CD4-positive, CD25-positive, alpha-beta regulatory T cell (primary cell): ENCODE measurements around the gene WSCD1. TPM values are rescaled to one million over a fixed set of nuclear protein-coding genes. Genes with fewer than 3 reads are reported as not detected.

Experiments
- ATAC-seq, 2 donors: fragments of 150-1000 bp; cut with Tn5 transposase; one replicate each; pipeline ENCODE4 v1.10.0; 2021; ENCODE audit warnings: low read depth in 2 of 2, moderate number of reproducible peaks in 2 of 2, moderate library complexity in 1 of 2
- DNase-seq, 3 donors: peaks; one replicate each; pipeline versions ENCODE4 v3.0.0 to v3.0.0-alpha.2; 2012 to 2022; ENCODE audit warnings: mixed read lengths in 1 of 3
- H3K27ac ChIP-seq: one replicate; pipeline ENCODE4 v1.7.0; 2013; ENCODE audit warnings: mild to moderate bottlenecking, low read length; ENCODE audit not compliant: insufficient read depth, poor library complexity, severe bottlenecking
- H3K27me3 ChIP-seq: one replicate; pipeline ENCODE4 v1.7.0; 2013; ENCODE audit warnings: low read length; ENCODE audit not compliant: control insufficient read depth, insufficient read depth
- H3K36me3 ChIP-seq: one replicate; pipeline ENCODE4 v1.7.0; 2013; ENCODE audit warnings: mild to moderate bottlenecking, low read length, moderate library complexity; ENCODE audit not compliant: control insufficient read depth, insufficient read depth
- H3K4me1 ChIP-seq: 2 replicates; pipeline ENCODE4 v1.7.0; 2013; ENCODE audit warnings: mild to moderate bottlenecking, low read length; ENCODE audit not compliant: insufficient read depth, control insufficient read depth, poor library complexity, severe bottlenecking
- H3K4me3 ChIP-seq: one replicate; pipeline ENCODE4 v1.7.0; 2013; ENCODE audit warnings: low read depth, mild to moderate bottlenecking, low read length, moderate library complexity
- H3K9me3 ChIP-seq, 2 experiments: 1 replicate in 1 of 2; 2 replicates in 1 of 2; pipeline ENCODE4 v1.7.0; 2013; ENCODE audit warnings: low read length in 2 of 2, mild to moderate bottlenecking in 1 of 2, moderate library complexity in 1 of 2; ENCODE audit not compliant: control insufficient read depth in 2 of 2
- H3K27ac Mint-ChIP-seq, 3 donors: one replicate each; pipeline ENCODE4 v1.8.0; 2020 to 2022; ENCODE audit warnings: mild to moderate bottlenecking in 3 of 3, mixed read lengths in 3 of 3, moderate library complexity in 2 of 3
- H3K27me3 Mint-ChIP-seq: one replicate; pipeline ENCODE4 v1.8.0; 2022; ENCODE audit warnings: mild to moderate bottlenecking, mixed read lengths
- H3K36me3 Mint-ChIP-seq: one replicate; pipeline ENCODE4 v1.8.0; 2020; ENCODE audit warnings: mixed read lengths
- H3K4me1 Mint-ChIP-seq, 4 donors: one replicate each; pipeline ENCODE4 v1.8.0; 2020 to 2022; ENCODE audit warnings: mixed read lengths in 4 of 4, mild to moderate bottlenecking in 1 of 4
- H3K4me3 Mint-ChIP-seq, 4 donors: one replicate each; pipeline ENCODE4 v1.8.0; 2020 to 2022; ENCODE audit warnings: mild to moderate bottlenecking in 4 of 4, mixed read lengths in 4 of 4, moderate library complexity in 3 of 4
- H3K9me3 Mint-ChIP-seq, 7 donors: one replicate each; pipeline ENCODE4 v1.8.0; 2020 to 2022; ENCODE audit warnings: mixed read lengths in 7 of 7, mild to moderate bottlenecking in 3 of 7, moderate library complexity in 2 of 7
- polyA plus RNA-seq, 4 donors: library from polyadenylated mRNA; unstranded; fragments of 300-500 nt; fragmentation: Illumina TruSeq; gene quantifications; one replicate each; pipeline ENCODE4 v1.2.3, GENCODE V29; 2021
- total RNA-seq: library from RNA; stranded (reverse); gene quantifications from one replicate; pipeline ENCODE4 v1.2.3, GENCODE V29; 2022

WSCD1 gene
- total and polyA plus RNA-seq, 5 donors from 2014 or later = not detected

GRCh38 chr17:6064868-6065267 is 5.3 kb upstream of the WSCD1 start:
- Mint-ChIP-seq H3K27me3 (peaks cover 49% of the 10 kb centered on the region), H3K27ac (no peak overlapping the region), H3K4me1 (peaks cover 0 to 10% (median 8%) of the 10 kb centered on the region in 4 donors), H3K9me3 (no peaks in the 10 kb centered on the region), H3K36me3 (no peaks in the 10 kb centered on the region), H3K4me3 (no peak overlapping the region)
- no peaks in the 10 kb centered on the region for H3K36me3 ChIP-seq
- H3K27me3 ChIP-seq = peaks cover 12% of the 10 kb centered on the region
- H3K4me3 ChIP-seq = no peak overlapping the region
- no peak for DNase-seq
- no peak overlapping the region for H3K27ac ChIP-seq
- no peaks in the 10 kb centered on the region for H3K9me3 ChIP-seq
- H3K4me1 ChIP-seq = no peaks in the 10 kb centered on the region
- no peak for ATAC-seq

GRCh38 chr17:6065351-6065750 is 4.8 kb upstream of the WSCD1 start:
- Histone ChIP-seq H3K36me3 (no peaks in the 10 kb centered on the region), H3K27ac (no peak overlapping the region), H3K4me3 (no peak overlapping the region), H3K27me3 (peaks cover 12% of the 10 kb centered on the region), H3K9me3 (no peaks in the 10 kb centered on the region), H3K4me1 (no peaks in the 10 kb centered on the region)
- ATAC-seq (no peak), DNase-seq (no peak)
- peaks cover 52% of the 10 kb centered on the region for H3K27me3 Mint-ChIP-seq
- peaks cover 0 to 11% (median 8%) of the 10 kb centered on the region in 4 donors for H3K4me1 Mint-ChIP-seq
- no peaks in the 10 kb centered on the region for H3K9me3 Mint-ChIP-seq
- no peak overlapping the region for H3K27ac Mint-ChIP-seq
- no peak overlapping the region for H3K4me3 Mint-ChIP-seq
- H3K36me3 Mint-ChIP-seq = no peaks in the 10 kb centered on the region

GRCh38 chr17:6066183-6066948 is 3.8 kb upstream of the WSCD1 start:
- peaks cover 12% of the 10 kb centered on the region for H3K27me3 ChIP-seq
- no peak for DNase-seq
- no peaks in the 10 kb centered on the region for H3K36me3 Mint-ChIP-seq

GRCh38 chr17:6067060-6067459 is 3.1 kb upstream of the WSCD1 start:
- peaks cover 60% of the 10 kb centered on the region for H3K27me3 Mint-ChIP-seq
- H3K9me3 Mint-ChIP-seq = no peaks in the 10 kb centered on the region
- DNase-seq (no peak), ATAC-seq (no peak)
- no peak overlapping the region for H3K27ac Mint-ChIP-seq
- H3K9me3 ChIP-seq = no peaks in the 10 kb centered on the region
- H3K4me1 Mint-ChIP-seq = peaks cover 0 to 19% (median 8%) of the 10 kb centered on the region in 4 donors
- H3K4me3 ChIP-seq = no peak overlapping the region
- no peaks in the 10 kb centered on the region for H3K36me3 Mint-ChIP-seq
- peaks cover 12% of the 10 kb centered on the region for H3K27me3 ChIP-seq
- H3K27ac ChIP-seq = no peak overlapping the region
- no peak overlapping the region for H3K4me3 Mint-ChIP-seq
- no peaks in the 10 kb centered on the region for H3K4me1 ChIP-seq
- no peaks in the 10 kb centered on the region for H3K36me3 ChIP-seq

More at GRCh38 chr17:6066183-6066948, 3.8 kb upstream of the WSCD1 start:
- H3K4me1 Mint-ChIP-seq = peaks cover 0 to 14% (median 8%) of the 10 kb centered on the region in 4 donors
- H3K27me3 Mint-ChIP-seq = peaks cover 56% of the 10 kb centered on the region
- no peak overlapping the region for H3K4me3 Mint-ChIP-seq
- no peak for ATAC-seq
- no peaks in the 10 kb centered on the region for H3K36me3 ChIP-seq
- no peaks in the 10 kb centered on the region for H3K9me3 Mint-ChIP-seq
- no peak overlapping the region for H3K27ac Mint-ChIP-seq
- H3K4me3 ChIP-seq = no peak overlapping the region
- H3K4me1 ChIP-seq = no peaks in the 10 kb centered on the region
- H3K27ac ChIP-seq = no peak overlapping the region
- H3K9me3 ChIP-seq = no peaks in the 10 kb centered on the region

GRCh38 chr17:6070430-6070912 is 292 bp downstream of the WSCD1 start:
- no peaks in the 10 kb centered on the region for H3K36me3 ChIP-seq
- H3K4me1 ChIP-seq = no peaks in the 10 kb centered on the region
- no peaks in the 10 kb centered on the region for H3K9me3 ChIP-seq
- Mint-ChIP-seq H3K36me3 (no peaks in the 10 kb centered on the region), H3K9me3 (no peaks in the 10 kb centered on the region), H3K27ac (no peak overlapping the region), H3K4me3 (no peak overlapping the region), H3K27me3 (peaks cover 73% of the 10 kb centered on the region), H3K4me1 (peaks cover 0 to 19% (median 8%) of the 10 kb centered on the region in 4 donors)
- no peak overlapping the region for H3K4me3 ChIP-seq
- no peak for DNase-seq
- H3K27me3 ChIP-seq = peaks cover 12% of the 10 kb centered on the region
- H3K27ac ChIP-seq = no peak overlapping the region
- no peak for ATAC-seq

GRCh38 chr17:6070913-6071511 is 833 bp downstream of the WSCD1 start:
- DNase-seq = no peak

GRCh38 chr17:6071528-6072065 is 1.4 kb downstream of the WSCD1 start:
- Histone ChIP-seq H3K27me3 (peaks cover 12% of the 10 kb centered on the region), H3K4me3 (no peak overlapping the region), H3K4me1 (no peaks in the 10 kb centered on the region), H3K36me3 (no peaks in the 10 kb centered on the region), H3K27ac (no peak overlapping the region), H3K9me3 (no peaks in the 10 kb centered on the region)
- no peak for ATAC-seq
- Mint-ChIP-seq H3K27ac (no peak overlapping the region), H3K4me3 (no peak overlapping the region), H3K36me3 (no peaks in the 10 kb centered on the region), H3K9me3 (no peaks in the 10 kb centered on the region), H3K27me3 (peaks cover 72% of the 10 kb centered on the region), H3K4me1 (peaks cover 0 to 19% (median 8%) of the 10 kb centered on the region in 4 donors)
- DNase-seq = no peak

More at GRCh38 chr17:6070913-6071511, 833 bp downstream of the WSCD1 start:
- H3K36me3 ChIP-seq = no peaks in the 10 kb centered on the region
- peaks cover 0 to 19% (median 8%) of the 10 kb centered on the region in 4 donors for H3K4me1 Mint-ChIP-seq
- H3K4me3 Mint-ChIP-seq = peak overlapping the region in 2 of 4 donors; percentile 46 to 57
- no peak overlapping the region for H3K4me3 ChIP-seq
- no peaks in the 10 kb centered on the region for H3K9me3 ChIP-seq
- H3K27ac Mint-ChIP-seq = no peak overlapping the region
- H3K27me3 Mint-ChIP-seq = peaks cover 75% of the 10 kb centered on the region
- peaks cover 12% of the 10 kb centered on the region for H3K27me3 ChIP-seq
- no peak for ATAC-seq
- no peaks in the 10 kb centered on the region for H3K9me3 Mint-ChIP-seq
- no peak overlapping the region for H3K27ac ChIP-seq
- no peaks in the 10 kb centered on the region for H3K4me1 ChIP-seq
- no peaks in the 10 kb centered on the region for H3K36me3 Mint-ChIP-seq
